IMR-90 (cell line): ENCODE data around the gene COL6A3. TPM values are rescaled to one million over a fixed set of nuclear protein-coding genes. Genes with fewer than 3 reads are reported as not detected.

Experiments
- ATAC-seq: fragments of 200-7000 bp; cut with Tn5 transposase; 2 replicates; pipeline ENCODE4 v1.9.1; 2020; ENCODE audit warnings: low read depth, mild to moderate bottlenecking, moderate library complexity
- BruUV-seq: library from RNA; stranded (reverse); fragments of 400-500 nt; replicated peaks from 2 replicates; lab custom pipeline; 2021; lab: Mats Ljungman, UMichigan
- CTCF ChIA-PET: fragments of 300-600 bp; formaldehyde crosslinking; extraction: SDS; loops from one replicate; lab custom pipeline; 2021; ENCODE audit warnings: antibody characterized with exemption; lab: Yijun Ruan, JAX
- POLR2A ChIA-PET: fragments of 300-600 bp; sonication (Branson Sonifier 250); formaldehyde crosslinking; loops from one replicate; lab custom pipeline; 2022; ENCODE audit warnings: antibody characterized with exemption; ENCODE audit not compliant: unreplicated experiment; lab: Charles Lee
- DNase-seq: peaks from one replicate; pipeline ENCODE4 v3.0.0; 2013
- H2AFZ ChIP-seq: replicated peaks from 2 replicates; pipeline ENCODE3; 2013; ENCODE audit warnings: low read length, mild to moderate bottlenecking; ENCODE audit not compliant: poor library complexity
- H2AK5ac ChIP-seq: 2 replicates; pipeline ENCODE4 v1.6.1; 2013; ENCODE audit warnings: low read depth, low read length, inconsistent platforms
- H2AK9ac ChIP-seq: replicated peaks from 2 replicates; pipeline ENCODE3; 2013; ENCODE audit warnings: mild to moderate bottlenecking, low read depth, low read length, moderate library complexity; ENCODE audit not compliant: poor library complexity
- H2BK120ac ChIP-seq: 2 replicates; pipeline ENCODE4 v1.6.1; 2013; ENCODE audit warnings: low read depth, low read length, inconsistent platforms
- H2BK15ac ChIP-seq: 3 replicates; pipeline ENCODE4 v1.6.1; 2013; ENCODE audit warnings: low read depth, low read length, inconsistent platforms
- H2BK20ac ChIP-seq: 2 replicates; pipeline ENCODE4 v1.6.1; 2013; ENCODE audit warnings: low read depth, mild to moderate bottlenecking, inconsistent platforms, low read length, moderate library complexity
- H2BK5ac ChIP-seq: 2 replicates; pipeline ENCODE4 v1.6.1; 2013; ENCODE audit warnings: mild to moderate bottlenecking, low read depth, low read length, inconsistent platforms; ENCODE audit not compliant: poor library complexity, severe bottlenecking
- H3K14ac ChIP-seq: replicated peaks from 2 replicates; pipeline ENCODE4 v1.6.1; 2013; ENCODE audit warnings: low read depth, low read length, inconsistent platforms
- H3K18ac ChIP-seq: 2 replicates; pipeline ENCODE4 v1.6.1; 2013; ENCODE audit warnings: low read depth, low read length, control low read depth
- H3K23ac ChIP-seq: 2 replicates; pipeline ENCODE4 v1.6.1; 2013; ENCODE audit warnings: low read depth, low read length, inconsistent platforms
- H3K27ac ChIP-seq: 2 replicates; pipeline ENCODE4 v1.5.1; 2013; ENCODE audit warnings: mild to moderate bottlenecking, control low read depth, low read length; ENCODE audit not compliant: insufficient read depth
- H3K27me3 ChIP-seq: 2 replicates; pipeline ENCODE4 v1.6.1; 2013; ENCODE audit warnings: low read length; ENCODE audit not compliant: control insufficient read depth, insufficient read depth
- H3K36me3 ChIP-seq: 2 replicates; pipeline ENCODE4 v1.6.1; 2013; ENCODE audit warnings: low read length, mixed read lengths; ENCODE audit not compliant: control insufficient read depth, insufficient read depth
- H3K4ac ChIP-seq: 2 replicates; pipeline ENCODE4 v1.6.1; 2013; ENCODE audit warnings: low read depth, low read length, inconsistent platforms
- H3K4me1 ChIP-seq: 2 replicates; pipeline ENCODE4 v1.6.1; 2013; ENCODE audit warnings: low read length, mixed read lengths; ENCODE audit not compliant: control insufficient read depth, insufficient read depth
- H3K4me2 ChIP-seq: 2 replicates; pipeline ENCODE4 v1.6.1; 2013; ENCODE audit warnings: low read depth, mild to moderate bottlenecking, control low read depth, low read length, moderate library complexity
- H3K4me3 ChIP-seq: 2 replicates; pipeline ENCODE4 v1.5.1; 2013; ENCODE audit warnings: low read depth, mild to moderate bottlenecking, control low read depth, low read length, moderate library complexity; ENCODE audit not compliant: insufficient read depth
- H3K56ac ChIP-seq: 2 replicates; pipeline ENCODE4 v1.6.1; 2013; ENCODE audit warnings: low read length, inconsistent platforms; ENCODE audit not compliant: insufficient read depth; ENCODE audit errors: extremely low read depth
- H3K79me1 ChIP-seq, 2 experiments: 2 replicates each; pipeline ENCODE4 v1.6.1; 2013; ENCODE audit warnings: low read length in 2 of 2, inconsistent platforms in 1 of 2, low read depth in 1 of 2
- H3K9ac ChIP-seq: 2 replicates; pipeline ENCODE4 v1.6.1; 2013; ENCODE audit warnings: low read depth, low read length, control low read depth
- H3K9me1 ChIP-seq: 2 replicates; pipeline ENCODE4 v1.6.1; 2013; ENCODE audit warnings: low read length, inconsistent platforms; ENCODE audit not compliant: insufficient read depth
- H3K9me3 ChIP-seq: 2 replicates; pipeline ENCODE4 v1.6.1; 2013; ENCODE audit warnings: low read length; ENCODE audit not compliant: control insufficient read depth, insufficient read depth
- H4K20me1 ChIP-seq: 2 replicates; pipeline ENCODE4 v1.6.1; 2013; ENCODE audit warnings: low read length, inconsistent platforms; ENCODE audit not compliant: insufficient read depth
- H4K5ac ChIP-seq: 2 replicates; pipeline ENCODE4 v1.6.1; 2013; ENCODE audit warnings: mild to moderate bottlenecking, low read depth, low read length, control low read depth
- H4K8ac ChIP-seq, 2 experiments: 2 replicates each; pipeline ENCODE4 v1.6.1; 2013; ENCODE audit warnings: low read depth in 2 of 2, low read length in 2 of 2, control low read depth in 1 of 2, inconsistent platforms in 1 of 2
- H4K91ac ChIP-seq: 2 replicates; pipeline ENCODE4 v1.6.1; 2013; ENCODE audit warnings: low read depth, low read length, inconsistent platforms; ENCODE audit not compliant: insufficient read depth
- BHLHE40 ChIP-seq: fragments of 150-350 bp; IDR thresholded peaks from 2 replicates; pipeline ENCODE4 v1.6.1; 2016; ENCODE audit warnings: mild to moderate bottlenecking, low read depth, low read length
- CEBPB ChIP-seq: IDR thresholded peaks from 2 replicates; pipeline ENCODE4 v1.6.1; 2012; ENCODE audit warnings: low read depth, low read length, improper control_type of control experiment
- ELK1 ChIP-seq: fragments of 150-350 bp; IDR thresholded peaks from 2 replicates; pipeline ENCODE4 v1.6.1; 2016; ENCODE audit warnings: low read depth, mild to moderate bottlenecking, low read length, moderate library complexity, borderline replicate concordance
- MAZ ChIP-seq: IDR thresholded peaks from 2 replicates; pipeline ENCODE4 v1.6.1; 2012; ENCODE audit warnings: low read depth, mild to moderate bottlenecking, low read length, improper control_type of control experiment, moderate library complexity, borderline replicate concordance
- POLR2A ChIP-seq: IDR thresholded peaks from 2 replicates; pipeline ENCODE4 v1.6.1; 2012; ENCODE audit warnings: mild to moderate bottlenecking, low read depth, low read length
- RCOR1 ChIP-seq: IDR thresholded peaks from 2 replicates; pipeline ENCODE4 v1.6.1; 2012; ENCODE audit warnings: mild to moderate bottlenecking, low read length, improper control_type of control experiment; ENCODE audit not compliant: insufficient replicate concordance
- RFX5 ChIP-seq: IDR thresholded peaks from 2 replicates; pipeline ENCODE4 v1.8.0; 2012; ENCODE audit warnings: low read depth, mild to moderate bottlenecking, low read length, moderate library complexity
- WGBS, 2 experiments: methylation state at CpG; one replicate each; pipeline versions ENCODE4 v1.1.5 to v1.1.7; 2013; ENCODE audit warnings: missing lambda C conversion rate in 2 of 2; ENCODE audit not compliant: insufficient read length in 1 of 2; ENCODE audit errors: extremely low coverage in 2 of 2; 5-methylcytosine and 5-hydroxymethylcytosine counted together
- dilution Hi-C: fragments of 300-500 bp; cut with HindIII; formaldehyde crosslinking; loops from one replicate; pipeline ENCODE4 v1.14.3; 2018; ENCODE audit warnings: low sequenced_read_pairs; ENCODE audit not compliant: unreplicated experiment
- in situ Hi-C: fragments of 300-500 bp; cut with MboI; formaldehyde crosslinking; loops from 3 replicates; pipeline ENCODE4 v1.14.3; 2019; ENCODE audit warnings: low sequenced_read_pairs, inconsistent platforms, mixed read lengths
- intact Hi-C: fragments of 100-400 bp; cut with micrococcal nuclease; formaldehyde crosslinking; loops from 2 replicates; pipeline ENCODE4 v1.10.0; 2022
- polyA plus RNA-seq, 3 experiments: library from polyadenylated mRNA; depleted of rRNA; stranded (reverse); fragments of >200 nt; gene quantifications; 2 replicates each; pipeline ENCODE4 v1.2.3, GENCODE V29; 2012; ENCODE audit warnings: low replicate concordance in 1 of 3
- total RNA-seq: library from RNA; depleted of rRNA; stranded (reverse); fragments of >200 nt; gene quantifications from 2 replicates; pipeline ENCODE4 v1.2.3, GENCODE V29; 2012

COL6A3 gene
- total and polyA plus RNA-seq, 2 of the 4 experiments (the other 2 are of a cell fraction) = 964 to 1,855 TPM

GRCh38 chr2:237459741-237460174 is 45.8 kb upstream of the COL6A3 start (continued):
- peak; percentile 23; the same call in 1 of the 2 replicates for TF ChIP-seq CEBPB

- H3K36me3 ChIP-seq = no peaks in the 10 kb centered on the region
- intact Hi-C loops = no loop called here
- peak overlapping the region; percentile 94 for H2BK20ac ChIP-seq
- H3K9me3 ChIP-seq = no peaks in the 10 kb centered on the region
- H3K14ac ChIP-seq = peak overlapping the region; percentile 11
- ATAC-seq = no peak
- peak overlapping the region; percentile 86 for H3K4ac ChIP-seq
- peak overlapping the region; percentile 79 for H4K91ac ChIP-seq
- peak overlapping the region; percentile 34 for H3K18ac ChIP-seq
- H4K20me1 ChIP-seq = no peaks in the 10 kb centered on the region
- no peak overlapping the region for H3K4me2 ChIP-seq
- H2BK15ac ChIP-seq = peak overlapping the region; percentile 96
- TF ChIP-seq ELK1 (no peak), BHLHE40 (no peak), RCOR1 (no peak), RFX5 (no peak), MAZ (no peak), POLR2A (no peak)
- H3K23ac ChIP-seq = peak overlapping the region; percentile 36
- peak overlapping the region; percentile 62 to 73 for H4K8ac ChIP-seq
- BruUV-seq = no TSS peak
- peaks cover 28% of the 10 kb centered on the region for H3K9me1 ChIP-seq
- ChIA-PET CTCF (interaction anchor here (0.9 kb wide), 1 partner anchor 45 kb away, joined by 5 read pairs; the partner anchor contains the start of gene COL6A3), POLR2A (interaction anchor here (1.6 kb wide), 1 partner anchor 45 kb away, joined by 5 read pairs; the partner anchor contains the start of gene COL6A3)
- H4K5ac ChIP-seq = peak overlapping the region; percentile 22; the same call in 1 of the 2 replicates
- no CpG with 5 or more reads among the region's 4 CpGs for WGBS, 2 experiments
- H2AFZ ChIP-seq = peak overlapping the region; percentile 5
- no peak overlapping the region; the same call in 1 of the 2 replicates for H3K27ac ChIP-seq
- no peak for DNase-seq
- peak overlapping the region; percentile 17; the same call in 1 of the 2 replicates for H3K56ac ChIP-seq
- peak overlapping the region; percentile 98 for H2BK120ac ChIP-seq
- no peaks in the 10 kb centered on the region for H3K27me3 ChIP-seq
- peak overlapping the region; percentile 99 for H2AK5ac ChIP-seq
- peak overlapping the region; percentile 31 for H2BK5ac ChIP-seq
- peaks cover 6 to 27% of the 10 kb centered on the region in 2 experiments; a peak in 3 of 4 replicates for H3K79me1 ChIP-seq
- peak overlapping the region; percentile 1 for H2AK9ac ChIP-seq
- no peak overlapping the region for H3K9ac ChIP-seq
- dilution Hi-C loops = no loop called here
- no peak overlapping the region for H3K4me3 ChIP-seq
- in situ Hi-C loops = no loop called here
- peaks cover 15% of the 10 kb centered on the region for H3K4me1 ChIP-seq
These were observed 45.3 kb upstream of the COL6A3 start for GRCh38 chr2:237459226-237459625.
